ENCODE results near the gene CCDC190. TPM values are rescaled to one million over a fixed set of nuclear protein-coding genes. Genes with fewer than 3 reads are reported as not detected.

Gene CCDC190
- total and polyA plus RNA-seq, 2 of the 13 experiments (the other 11 are each of a cell fraction or from before 2014, with no cell fraction given): not detected

DNA sequence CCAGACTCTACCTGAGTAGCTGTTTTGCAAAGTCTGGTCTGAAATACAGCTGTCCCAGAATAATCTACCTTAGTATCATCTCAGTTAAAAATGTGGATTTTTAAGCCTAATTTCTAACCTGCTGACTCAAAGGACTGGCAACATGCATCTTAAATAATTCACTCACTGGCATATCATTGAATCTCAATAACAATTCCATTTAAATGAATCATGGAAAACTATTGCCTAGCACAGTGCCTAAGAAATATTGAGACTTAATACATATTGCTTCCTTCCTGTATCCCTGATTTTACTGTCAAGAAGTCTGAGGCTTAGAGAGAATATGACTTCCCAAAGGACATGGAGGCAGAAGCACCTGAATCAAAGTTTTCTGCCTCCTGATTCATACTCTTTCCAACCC lies 3.1 kb downstream of the CCDC190 start (continued):
- TF ChIP-seq ZBTB43 (CRISPR knock-in tag; conservative IDR thresholded peaks at IDR 0.05) (no peak), FOXK1 (CRISPR knock-in tag; IDR thresholded peaks at IDR 0.05; ENCODE audit: borderline replicate concordance, low read depth) (no peak), MEIS1 (CRISPR knock-in tag; IDR thresholded peaks at IDR 0.05; ENCODE audit: borderline replicate concordance) (no peak), REL (CRISPR knock-in tag; conservative IDR thresholded peaks at IDR 0.05) (no peak), U2AF1 (optimal IDR thresholded peaks at IDR 0.05; ENCODE audit: low read depth, low read length) (no peak), TEAD3 (CRISPR knock-in tag; optimal IDR thresholded peaks at IDR 0.05; ENCODE audit: borderline replicate concordance) (no peak), RXRB (CRISPR knock-in tag; IDR thresholded peaks at IDR 0.05; ENCODE audit: borderline replicate concordance) (no peak)
- TF ChIP-seq, protein P1, sequence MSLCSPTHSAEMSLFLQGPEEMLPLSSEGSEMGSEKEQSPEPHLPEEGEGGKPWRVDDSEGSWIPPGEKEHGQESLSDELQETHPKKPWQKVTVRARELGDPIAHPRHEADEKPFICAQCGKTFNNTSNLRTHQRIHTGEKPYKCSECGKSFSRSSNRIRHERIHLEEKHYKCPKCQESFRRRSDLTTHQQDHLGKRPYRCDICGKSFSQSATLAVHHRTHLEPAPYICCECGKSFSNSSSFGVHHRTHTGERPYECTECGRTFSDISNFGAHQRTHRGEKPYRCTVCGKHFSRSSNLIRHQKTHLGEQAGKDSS (CRISPR knock-in tag; IDR thresholded peaks at IDR 0.05; ENCODE audit: borderline replicate concordance, low read depth): no peak
- TF ChIP-seq, protein P2, sequence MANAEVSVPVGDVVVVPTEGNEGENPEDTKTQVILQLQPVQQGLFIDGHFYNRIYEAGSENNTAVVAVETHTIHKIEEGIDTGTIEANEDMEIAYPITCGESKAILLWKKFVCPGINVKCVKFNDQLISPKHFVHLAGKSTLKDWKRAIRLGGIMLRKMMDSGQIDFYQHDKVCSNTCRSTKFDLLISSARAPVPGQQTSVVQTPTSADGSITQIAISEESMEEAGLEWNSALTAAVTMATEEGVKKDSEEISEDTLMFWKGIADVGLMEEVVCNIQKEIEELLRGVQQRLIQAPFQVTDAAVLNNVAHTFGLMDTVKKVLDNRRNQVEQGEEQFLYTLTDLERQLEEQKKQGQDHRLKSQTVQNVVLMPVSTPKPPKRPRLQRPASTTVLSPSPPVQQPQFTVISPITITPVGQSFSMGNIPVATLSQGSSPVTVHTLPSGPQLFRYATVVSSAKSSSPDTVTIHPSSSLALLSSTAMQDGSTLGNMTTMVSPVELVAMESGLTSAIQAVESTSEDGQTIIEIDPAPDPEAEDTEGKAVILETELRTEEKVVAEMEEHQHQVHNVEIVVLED (CRISPR knock-in tag; IDR thresholded peaks at IDR 0.05; ENCODE audit: borderline replicate concordance): no peak

GRCh38 chr1:162856260-162856659 lies 4.7 kb downstream of the CCDC190 start:
- H3K27ac ChIP-seq (ENCODE audit: extremely low read length, insufficient read depth, low read length): no peak overlapping the region
- ATAC-seq (no peak), DNase-seq (ENCODE audit: low spot score) (no peak), FAIRE-seq (no peak)
- no peaks in the 10 kb centered on the region for H4K20me1 ChIP-seq (ENCODE audit: insufficient read depth, low read length)
- H3K9ac ChIP-seq (ENCODE audit: insufficient read depth, low read depth, low read length): no peak overlapping the region
- intact Hi-C loops (cut with micrococcal nuclease; ENCODE audit: unreplicated experiment): no loop called here
- BruUV-seq (replicated peaks): no TSS peak
- H3K4me1 ChIP-seq (ENCODE audit: insufficient read depth, low read length): no peaks in the 10 kb centered on the region
- in situ Hi-C loops (cut with HindIII; ENCODE audit: extremely low pct_ligation_motif_present, low pct_unique_long_range_greater_than_20kb): no loop called here
- H2AFZ ChIP-seq (ENCODE audit: low read length): no peak overlapping the region
- H3K27me3 ChIP-seq (ENCODE audit: control insufficient read depth in 1 of 2, insufficient read depth in 2 of 2, low read length in 2 of 2): peaks cover 0 to 12% of the 10 kb centered on the region in 2 experiments; a peak in 3 of 5 replicates
- no peaks in the 10 kb centered on the region for H3K36me3 ChIP-seq (replicated peaks in 1 of 2; ENCODE audit: control insufficient read depth in 1 of 2, insufficient read depth in 2 of 2, low read length in 2 of 2)
- no peak overlapping the region for H3K4me3 ChIP-seq (replicated peaks in 1 of 3; ENCODE audit: insufficient read depth in 1 of 3, low read depth in 2 of 3, low read length in 3 of 3)
- no peaks in the 10 kb centered on the region for H3K9me3 ChIP-seq (ENCODE audit: low read length)
- CTCF ChIA-PET (ENCODE audit: low intra/inter-chr PET ratio, low total read pairs): no interaction called here
- H3K4me2 ChIP-seq (ENCODE audit: low read depth, low read length): no peak overlapping the region
- WGBS (ENCODE audit: low lambda C conversion rate): 5% methylated on average over 2 of the region's 2 CpGs
- POLR2A ChIA-PET: no interaction called here
- H3K79me2 ChIP-seq (ENCODE audit: insufficient read depth, low read length): no peaks in the 10 kb centered on the region
- TF ChIP-seq ZNF773 (CRISPR knock-in tag; IDR thresholded peaks at IDR 0.05; ENCODE audit: borderline replicate concordance) (no peak), ZBTB46 (CRISPR knock-in tag; IDR thresholded peaks at IDR 0.05; ENCODE audit: borderline replicate concordance) (no peak), BCL3 (CRISPR knock-in tag; IDR thresholded peaks at IDR 0.05) (no peak)
- TF ChIP-seq, protein P3, sequence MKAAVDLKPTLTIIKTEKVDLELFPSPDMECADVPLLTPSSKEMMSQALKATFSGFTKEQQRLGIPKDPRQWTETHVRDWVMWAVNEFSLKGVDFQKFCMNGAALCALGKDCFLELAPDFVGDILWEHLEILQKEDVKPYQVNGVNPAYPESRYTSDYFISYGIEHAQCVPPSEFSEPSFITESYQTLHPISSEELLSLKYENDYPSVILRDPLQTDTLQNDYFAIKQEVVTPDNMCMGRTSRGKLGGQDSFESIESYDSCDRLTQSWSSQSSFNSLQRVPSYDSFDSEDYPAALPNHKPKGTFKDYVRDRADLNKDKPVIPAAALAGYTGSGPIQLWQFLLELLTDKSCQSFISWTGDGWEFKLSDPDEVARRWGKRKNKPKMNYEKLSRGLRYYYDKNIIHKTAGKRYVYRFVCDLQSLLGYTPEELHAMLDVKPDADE (CRISPR knock-in tag; IDR thresholded peaks at IDR 0.05): no peak
